Kidney capillary endothelial cell (primary cell): ENCODE measurements around the gene PCAT6.
A peak's percentile ranks its signal among the peaks of the same experiment; 100 is the strongest.
"Not testable (repeated sequence)": the region's sequence is repeated elsewhere in the genome, so short reads cannot be mapped to it uniquely, and the experiment has no call there.

Source experiments
- DNase-seq: peaks from one replicate; pipeline ENCODE4 v3.0.0-alpha.2; 2018; ENCODE audit warnings: low spot score

Gene PCAT6

GRCh38 chr1:202807451-202807925 lies 3.3 kb upstream of the PCAT6 start:
- no peak for DNase-seq

GRCh38 chr1:202807926-202808757 lies 2.6 kb upstream of the PCAT6 start, which contains the start of gene KDM5B:
TSS of gene KDM5B (minus strand) at chr1:202808421. CDS start at chr1:202808305, 116 bp downstream.
- DNase-seq: peak; percentile 37

- no peak for DNase-seq
These were observed 1.1 kb upstream of the PCAT6 start for GRCh38 chr1:202809597-202810159.

- DNase-seq: no peak
These were observed 550 bp upstream of the PCAT6 start for GRCh38 chr1:202810193-202810614.

- DNase-seq: no peak
These were observed 782 bp downstream of the PCAT6 start for GRCh38 chr1:202811296-202812175.

- DNase-seq: no peak
These were observed 1.6 kb downstream of the PCAT6 start for GRCh38 chr1:202812176-202813026.

GRCh38 chr1:202815120-202815519 lies 4.4 kb downstream of the PCAT6 start:
- DNase-seq: no peak

GRCh38 chr1:202818819-202819218 lies 8.1 kb downstream of the PCAT6 start:
- DNase-seq: no peak

GRCh38 chr1:202821467-202821866 lies 10.7 kb downstream of the PCAT6 start:
- DNase-seq: no peak

GRCh38 chr1:202825748-202826147 lies 15.0 kb downstream of the PCAT6 start:
- DNase-seq: no peak

- not testable (repeated sequence) for DNase-seq
These were observed 18.5 kb downstream of the PCAT6 start for GRCh38 chr1:202829223-202829622.

- no peak for DNase-seq
These were observed 21.2 kb downstream of the PCAT6 start for GRCh38 chr1:202831906-202832305.

GRCh38 chr1:202834771-202835547 lies 24.2 kb downstream of the PCAT6 start:
- DNase-seq: no peak

GRCh38 chr1:202835548-202836072 lies 24.9 kb downstream of the PCAT6 start:
- no peak for DNase-seq

- DNase-seq: no peak
These were observed 26.1 kb downstream of the PCAT6 start for GRCh38 chr1:202836623-202837403.

- DNase-seq: no peak
These were observed 27.1 kb downstream of the PCAT6 start for GRCh38 chr1:202837746-202838262.

GRCh38 chr1:202843081-202843480 lies 32.3 kb downstream of the PCAT6 start:
- DNase-seq: no peak

GRCh38 chr1:202844259-202844658 lies 33.5 kb downstream of the PCAT6 start:
- DNase-seq: no peak

- no peak for DNase-seq
These were observed 34.2 kb downstream of the PCAT6 start for GRCh38 chr1:202844935-202845334.
